Smooth muscle cell of the brain vasculature (primary cell): ENCODE data around the gene HMGB3.
"Not testable (repeated sequence)": the region's sequence is repeated elsewhere in the genome, so short reads cannot be mapped to it uniquely, and the experiment has no call there.

Experiments
- DNase-seq: peaks from one replicate; pipeline ENCODE4 v3.0.0-alpha.2; 2012; ENCODE audit warnings: low read depth, low spot score

The HMGB3 gene

GRCh38 chrX:150982788-150983520, at the start of gene HMGB3:
HMGB3 (plus strand) TSS chrX:150983335; CDS start chrX:150985600, 2,265 bp downstream.
- DNase-seq, result peak; percentile 68

DNA sequence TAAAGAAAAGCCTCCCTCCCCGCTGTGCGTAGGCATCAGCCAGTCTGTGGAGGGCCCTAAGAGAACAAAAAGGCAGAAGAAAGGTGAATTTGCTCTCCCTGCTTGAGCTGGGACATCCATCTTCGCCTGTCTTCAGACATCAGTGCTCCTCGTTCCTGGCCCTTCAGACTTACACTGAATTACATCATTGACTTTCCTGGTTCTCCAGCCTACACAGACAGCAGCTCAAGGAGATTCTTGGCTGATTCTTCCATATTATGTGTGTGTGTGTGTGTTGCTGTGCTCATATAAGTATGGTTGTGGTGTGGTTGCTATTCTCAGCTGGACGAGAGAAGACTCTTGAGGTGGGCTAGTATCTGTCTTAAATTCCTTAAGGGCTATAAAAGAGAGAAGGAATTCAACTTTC, 49.2 kb upstream of the HMGB3 start:
- DNase-seq, result no peak

DNA sequence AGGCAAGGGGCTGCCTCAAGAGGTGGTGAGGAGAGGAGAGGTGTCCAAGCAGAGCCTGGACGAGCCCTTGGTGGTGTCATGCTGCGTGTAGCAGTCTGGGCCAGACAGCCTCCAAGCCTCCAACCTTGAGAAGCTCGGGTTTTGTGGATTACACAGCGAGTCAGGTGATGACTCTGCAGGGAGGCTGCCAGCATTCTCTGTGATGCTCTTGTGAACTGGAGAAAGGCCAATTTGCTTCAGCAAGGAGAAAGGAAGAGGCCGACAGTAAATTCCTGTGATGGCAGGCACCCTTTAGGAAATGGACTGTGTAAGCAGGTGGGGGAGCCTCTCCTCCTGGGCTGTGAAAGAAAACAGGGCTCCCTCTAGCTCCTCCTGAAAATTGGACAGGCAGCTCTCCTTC, 48.7 kb upstream of the HMGB3 start:
- DNase-seq, result no peak

DNA sequence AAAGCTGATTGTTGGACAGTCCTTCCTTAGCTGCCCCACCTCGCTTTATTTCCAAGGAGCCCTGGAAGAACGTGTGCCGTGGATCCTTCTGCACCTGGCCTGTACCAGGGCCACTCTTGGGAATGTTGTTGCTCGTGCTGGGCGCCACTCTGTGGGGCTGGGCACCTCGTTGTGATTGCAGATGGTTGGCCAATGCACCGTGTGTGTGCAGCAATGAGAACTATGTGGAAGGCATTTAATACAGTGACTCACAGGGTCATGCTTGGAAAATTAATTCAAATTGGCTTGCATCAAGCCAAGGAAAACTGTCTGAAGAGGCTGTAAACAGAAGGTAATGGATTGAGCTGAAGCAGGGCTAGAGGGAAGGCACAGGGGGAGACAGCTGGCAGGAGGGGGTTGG, 47.7 kb upstream of the HMGB3 start:
- no peak for DNase-seq

DNA sequence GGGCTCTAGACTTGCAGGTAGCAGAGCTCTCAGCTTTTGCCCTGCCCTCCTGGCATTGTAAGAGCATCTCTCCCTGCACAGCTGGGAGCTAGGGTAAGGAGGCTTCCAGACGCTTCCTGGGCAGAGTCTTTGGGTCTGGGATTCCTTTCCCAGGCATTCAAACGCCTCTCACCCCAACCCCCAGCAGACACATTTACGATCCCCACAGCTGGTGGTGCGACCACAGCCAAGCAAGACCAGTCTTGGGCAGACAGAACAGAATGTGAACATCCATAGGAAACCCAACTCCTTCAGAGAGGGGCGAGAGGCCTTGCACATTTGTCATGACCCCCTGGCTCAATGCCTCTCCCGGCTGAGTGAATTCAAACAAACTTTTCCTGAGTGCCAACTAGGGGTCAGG, 46.6 kb upstream of the HMGB3 start:
- no peak for DNase-seq

- DNase-seq, result no peak
Measured at GRCh38 chrX:150940844-150941495, 42.2 kb upstream of the HMGB3 start.

- DNase-seq, result no peak
Measured at GRCh38 chrX:150941580-150941979, 41.6 kb upstream of the HMGB3 start.

GRCh38 chrX:150942942-150943594, 40.1 kb upstream of the HMGB3 start:
- DNase-seq, result no peak

GRCh38 chrX:150944233-150944632, 38.9 kb upstream of the HMGB3 start:
- no peak for DNase-seq

DNA sequence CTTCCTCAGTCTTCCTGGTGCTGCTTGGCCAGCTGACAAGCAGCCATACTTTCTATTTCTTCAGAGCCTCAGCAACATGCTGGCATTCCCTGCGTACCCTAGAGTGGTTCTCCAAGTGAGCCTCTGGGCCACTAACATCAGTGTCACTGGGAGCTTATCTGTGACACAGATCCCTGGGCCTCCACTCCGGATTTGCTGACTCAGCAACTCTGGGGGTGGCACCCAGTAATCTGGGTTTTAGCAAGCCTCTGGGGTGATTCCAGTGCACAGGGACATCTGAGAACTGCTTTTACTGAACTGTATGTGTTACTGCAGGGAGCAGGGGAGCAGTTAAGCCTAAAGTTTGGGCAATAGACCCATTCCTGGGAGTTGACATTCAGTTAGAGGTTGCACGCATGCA, 28.2 kb upstream of the HMGB3 start:
- no peak for DNase-seq

- no peak for DNase-seq
Measured at GRCh38 chrX:150955590-150955989, 27.5 kb upstream of the HMGB3 start.

DNA sequence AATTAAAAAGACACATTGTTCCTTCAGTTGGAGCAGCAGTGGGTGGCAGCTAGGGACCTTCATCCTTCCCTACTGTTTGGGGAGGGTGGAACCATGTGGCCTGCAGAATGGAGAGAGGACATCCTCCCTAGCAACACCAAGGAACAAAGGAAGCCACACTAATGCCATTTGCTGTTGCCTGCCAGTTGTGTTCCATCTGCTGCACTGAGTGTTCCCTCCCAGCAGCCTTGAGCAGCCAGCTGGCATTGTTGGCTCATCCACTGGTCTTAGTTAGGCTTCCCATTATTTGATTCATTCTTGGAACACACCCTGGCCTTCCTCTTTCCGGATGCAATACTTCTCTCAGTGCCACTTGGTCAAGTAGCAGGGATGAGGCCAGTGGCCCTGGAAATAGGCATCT, 25.0 kb upstream of the HMGB3 start:
- DNase-seq, result no peak

DNA sequence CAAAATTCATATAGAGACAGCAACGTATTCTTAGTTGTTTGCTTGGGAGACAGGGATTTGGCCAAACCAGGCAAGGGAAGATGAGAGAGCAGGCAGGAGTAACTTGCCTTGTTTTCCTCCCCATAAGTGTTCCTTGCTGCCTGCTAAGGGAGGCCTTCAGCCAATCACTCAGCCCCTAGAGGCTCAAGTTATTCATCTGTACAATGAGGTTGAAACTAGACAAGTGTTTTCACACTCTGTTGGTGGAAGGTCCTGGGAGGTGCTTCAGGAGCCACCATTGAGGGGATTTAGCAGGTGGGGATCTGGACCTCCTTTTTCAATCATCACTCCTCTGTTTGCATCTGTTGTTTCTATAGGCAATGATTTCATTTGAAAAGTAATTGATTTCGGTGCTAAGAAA, 23.6 kb upstream of the HMGB3 start:
- DNase-seq, result no peak

DNA sequence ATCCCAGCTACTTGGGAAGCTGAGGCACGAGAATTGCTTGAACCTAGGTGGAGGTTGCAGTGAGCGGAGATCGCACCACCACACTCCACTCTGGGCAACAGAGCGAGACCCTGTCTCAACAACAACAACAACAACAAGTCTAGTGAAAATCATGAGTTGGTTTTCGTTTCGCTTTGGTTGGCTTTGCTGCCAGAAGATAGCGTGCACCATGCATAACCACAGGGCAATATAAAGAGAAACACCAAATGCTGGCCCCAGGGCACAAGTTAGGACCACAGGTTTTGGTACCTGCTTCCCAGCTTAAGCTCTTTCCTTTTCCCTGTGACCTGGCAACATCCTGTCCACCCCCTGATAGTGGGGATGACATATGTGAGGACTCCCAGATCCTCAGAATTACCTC, 21.5 kb upstream of the HMGB3 start:
- no peak for DNase-seq

DNA sequence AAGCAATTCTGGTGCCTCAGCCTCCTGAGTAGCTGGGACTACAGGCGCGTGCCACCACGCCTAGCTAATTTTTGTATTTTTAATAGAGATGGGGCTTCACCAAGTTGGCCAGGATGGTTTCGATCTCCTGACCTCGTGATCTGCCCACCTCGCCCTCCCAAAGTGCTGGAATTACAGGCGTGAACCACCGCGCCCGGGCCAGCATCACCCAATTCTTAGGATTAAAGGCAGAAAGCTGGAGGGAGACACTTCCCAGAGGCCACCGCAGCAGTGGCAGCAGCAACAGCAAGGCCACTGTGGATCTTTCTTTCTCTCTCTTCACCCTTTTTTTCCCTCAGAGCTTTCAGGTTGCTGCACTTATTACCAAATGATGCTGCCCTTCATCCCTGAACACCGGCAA, 18.7 kb upstream of the HMGB3 start:
- not testable (repeated sequence) for DNase-seq

GRCh38 chrX:150966235-150966634, 16.9 kb upstream of the HMGB3 start:
- no peak for DNase-seq

- DNase-seq, result no peak
Measured at GRCh38 chrX:150966742-150967141, 16.4 kb upstream of the HMGB3 start.

DNA sequence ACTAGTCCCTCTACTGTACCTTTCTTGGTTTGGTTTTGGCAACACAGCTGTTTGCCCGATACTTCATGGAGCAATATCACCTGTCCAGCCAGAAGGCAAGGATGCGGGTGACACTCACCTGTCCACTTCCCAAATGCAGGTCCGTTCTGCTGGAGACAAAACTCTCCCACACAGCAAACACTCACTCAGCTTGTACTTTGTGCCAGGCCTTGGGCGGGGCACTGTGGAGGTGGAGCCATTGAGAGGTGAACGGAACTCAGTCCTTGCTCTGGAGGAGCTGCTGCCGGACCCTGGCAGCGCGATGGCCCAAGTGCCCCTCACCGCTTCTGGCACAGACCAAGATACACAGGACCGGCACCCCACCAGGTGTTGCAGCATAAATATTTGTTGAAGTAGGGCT, 15.3 kb upstream of the HMGB3 start:
- DNase-seq, result no peak

DNA sequence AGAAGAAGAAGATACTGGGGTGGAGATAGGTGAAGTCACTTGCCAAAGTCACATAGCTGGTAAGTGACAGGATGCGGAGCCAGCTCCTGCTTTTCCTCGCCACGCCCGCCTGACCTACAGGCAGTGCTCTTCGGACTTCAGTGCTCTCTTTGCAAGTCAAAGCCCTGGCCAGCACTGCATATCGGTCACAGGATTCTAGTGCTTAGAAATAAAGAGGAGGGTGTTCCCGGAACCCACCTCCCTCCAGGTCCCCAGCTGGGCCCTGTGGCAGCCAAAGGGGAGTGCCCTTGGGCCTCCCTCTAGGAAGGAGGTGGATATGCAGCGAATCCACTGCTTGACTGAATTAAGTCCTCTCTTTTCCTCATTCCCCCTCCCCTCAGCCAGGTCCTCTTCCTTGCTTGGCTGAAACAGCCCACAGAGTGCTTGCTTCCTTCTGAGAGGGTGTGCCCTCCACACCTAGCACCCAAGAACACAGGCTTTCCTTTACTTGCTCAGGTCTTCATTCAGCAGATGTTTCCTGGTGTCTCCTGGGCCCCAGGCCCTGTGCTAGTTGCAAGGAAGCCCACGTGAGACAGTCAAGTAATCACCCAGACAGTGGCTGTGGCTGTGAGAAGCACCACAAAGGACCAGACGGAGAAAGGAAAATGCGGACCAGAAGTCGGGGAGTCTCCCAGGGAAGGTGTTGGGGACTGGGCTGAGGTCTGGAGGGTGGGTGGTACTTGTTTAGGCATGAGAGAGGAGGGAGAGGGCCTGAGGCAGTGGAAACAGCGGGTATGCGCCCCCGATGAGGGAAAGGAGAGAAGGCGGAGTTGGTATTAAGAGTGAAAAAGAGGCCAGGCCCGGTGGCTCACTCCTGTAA, 14.0 kb upstream of the HMGB3 start:
- no peak for DNase-seq

- DNase-seq, result no peak
Measured at GRCh38 chrX:150972450-150972849, 10.7 kb upstream of the HMGB3 start.

DNA sequence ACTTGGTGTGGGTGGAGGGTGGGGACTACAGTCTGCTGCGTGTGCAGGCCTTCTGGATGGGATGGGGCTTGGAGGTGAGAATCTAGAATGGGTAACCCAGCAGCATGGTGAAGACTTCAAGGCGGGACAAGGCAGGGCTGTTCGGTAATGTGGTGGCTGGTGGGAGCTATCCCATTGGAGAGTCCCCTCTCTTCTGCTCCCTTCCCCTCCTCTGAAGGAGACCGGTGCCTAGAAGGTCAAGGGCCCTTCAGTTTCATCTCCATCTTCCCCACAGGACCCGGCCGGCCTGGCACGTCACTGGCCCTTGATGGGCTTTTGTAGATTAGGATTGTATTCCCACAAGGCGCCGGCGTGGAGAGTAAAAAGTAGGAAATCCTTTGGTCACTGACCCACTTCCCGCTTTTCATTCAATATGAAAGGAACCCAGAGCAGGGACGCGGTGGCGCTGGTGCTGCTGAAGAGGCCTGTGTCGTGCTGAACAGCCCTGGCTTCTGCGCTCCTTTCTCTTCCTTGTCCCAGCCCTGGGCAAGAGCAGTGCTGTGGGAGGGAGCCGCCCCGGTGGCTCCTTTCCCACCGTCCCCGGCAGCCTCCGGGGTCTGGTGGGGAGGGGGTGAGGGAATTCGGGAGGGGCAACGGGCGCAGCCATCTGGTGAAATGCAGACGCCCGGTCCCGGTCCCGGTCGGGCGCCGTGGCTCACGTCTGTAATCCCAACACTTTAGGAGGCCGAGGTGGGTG, 7.3 kb upstream of the HMGB3 start:
- no peak for DNase-seq
